NOMO-1 treated with dmso at 0.1 percent for 144 hours (cell line): ENCODE data around the gene MAGEA6.
"Not testable (repeated sequence)": the region's sequence is repeated elsewhere in the genome, so short reads cannot be mapped to it uniquely, and the experiment has no call there.

Experiments used
- DNase-seq: peaks from one replicate; lab custom pipeline; 2025; ENCODE audit not compliant: unreplicated experiment; lab: John Stamatoyannopoulos, UW

The MAGEA6 gene

DNA sequence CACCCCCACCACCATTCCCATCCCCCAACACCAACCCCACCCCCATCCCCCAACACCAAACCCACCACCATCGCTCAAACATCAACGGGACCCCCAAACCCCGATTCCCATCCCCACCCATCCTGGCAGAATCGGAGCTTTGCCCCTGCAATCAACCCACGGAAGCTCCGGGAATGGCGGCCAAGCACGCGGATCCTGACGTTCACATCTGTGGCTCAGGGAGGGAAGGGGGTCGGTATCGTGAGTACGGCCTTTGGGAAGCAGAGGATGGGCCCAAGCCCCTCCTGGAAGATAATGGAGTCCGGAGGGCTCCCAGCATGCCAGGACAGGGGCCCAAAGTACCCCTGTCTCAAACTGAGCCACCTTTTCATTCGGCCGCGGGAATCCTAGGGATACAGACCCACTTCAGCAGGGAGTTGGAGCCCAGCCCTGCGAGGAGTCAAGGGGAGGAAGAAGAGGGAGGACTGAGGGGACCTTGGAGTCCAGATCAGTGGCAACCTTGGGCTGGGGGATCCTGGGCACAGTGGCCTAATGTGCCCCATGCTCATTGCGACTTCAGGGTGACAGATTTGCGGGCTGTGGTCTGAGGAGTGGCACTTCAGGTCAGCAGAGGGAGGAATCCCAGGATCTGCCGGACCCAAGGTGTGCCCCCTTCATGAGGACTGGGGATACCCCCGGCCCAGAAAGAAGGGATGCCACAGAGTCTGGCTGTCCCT, 35.2 kb downstream of the MAGEA6 start:
- not testable (repeated sequence) for DNase-seq

GRCh38 chrX:152733261-152733975, 36.1 kb downstream of the MAGEA6 start, which contains the start of the genes CSAG1 and MAGEA12:
Gene CSAG1 (minus strand): TSS chrX:152733721. CDS start chrX:152732460, 1,261 bp downstream.
Gene MAGEA12 (plus strand): TSS chrX:152733757. CDS start chrX:152736162, 2,405 bp downstream.
- DNase-seq = no peak

- no peak for DNase-seq
Observed at GRCh38 chrX:152725409-152725808, 44.1 kb downstream of the MAGEA6 start.
